GM12875 (cell line): ENCODE results near the gene PNPLA6.

Experiments
- H3K4me3 ChIP-seq: one replicate; pipeline ENCODE4 v1.5.1; 2011; ENCODE audit warnings: low read depth, low read length, control low read depth
- CTCF ChIP-seq: IDR thresholded peaks from 2 replicates; pipeline ENCODE4 v1.5.1; 2011; ENCODE audit warnings: low read depth, mild to moderate bottlenecking, control low read depth, inconsistent platforms, low read length, moderate library complexity, borderline replicate concordance; ENCODE audit not compliant: insufficient read depth

Gene PNPLA6

GRCh38 chr19:7527516-7528191 is 7.9 kb upstream of the PNPLA6 start:
- no peak overlapping the region for H3K4me3 ChIP-seq
- no peak for TF ChIP-seq CTCF

GRCh38 chr19:7528192-7528519 is 7.4 kb upstream of the PNPLA6 start:
- no peak for TF ChIP-seq CTCF
- no peak overlapping the region for H3K4me3 ChIP-seq

GRCh38 chr19:7528522-7529245 is 6.8 kb upstream of the PNPLA6 start:
- no peak overlapping the region for H3K4me3 ChIP-seq
- TF ChIP-seq CTCF = no peak

- TF ChIP-seq CTCF = no peak
Measured at GRCh38 chr19:7529246-7529600, 6.3 kb upstream of the PNPLA6 start.

GRCh38 chr19:7529610-7530490 is 5.7 kb upstream of the PNPLA6 start:
- TF ChIP-seq CTCF = no peak
- no peak overlapping the region for H3K4me3 ChIP-seq

More at GRCh38 chr19:7529246-7529600, 6.3 kb upstream of the PNPLA6 start:
- no peak overlapping the region for H3K4me3 ChIP-seq

GRCh38 chr19:7533281-7533885 is 2.1 kb upstream of the PNPLA6 start:
- peak overlapping the region; percentile 34 for H3K4me3 ChIP-seq
- no peak for TF ChIP-seq CTCF
